H1 (cell line): ENCODE data around the gene NCOA1. TPM values are rescaled to one million over a fixed set of nuclear protein-coding genes. Genes with fewer than 3 reads are reported as not detected.

ENCODE experiments used
- CTCF ChIA-PET: fragments of 300-600 bp; sonication (Branson Sonifier 250); formaldehyde crosslinking; loops from one replicate; lab custom pipeline; 2021; ENCODE audit not compliant: partially characterized antibody; lab: Charles Lee
- POLR2A ChIA-PET: fragments of 300-600 bp; sonication (Branson Sonifier 250); formaldehyde crosslinking; loops from one replicate; lab custom pipeline; 2021; ENCODE audit warnings: inconsistent platforms; ENCODE audit not compliant: partially characterized antibody; lab: Charles Lee
- DNase-seq, 2 experiments: peaks; one replicate each; pipeline versions ENCODE4 v3.0.0 to v3.0.0-alpha.2; 2010 to 2022; ENCODE audit warnings: low spot score in 2 of 2, low read depth in 1 of 2, mixed read lengths in 1 of 2
- FAIRE-seq: peaks from 2 replicates; lab custom pipeline; 2011; peaks lifted over from hg19 to GRCh38; lab: Jason Lieb, UNC
- H2AFZ ChIP-seq: 2 replicates; pipeline ENCODE4 v1.8.1; 2012; ENCODE audit warnings: low read length, inconsistent platforms
- H2AK5ac ChIP-seq: 2 replicates; pipeline ENCODE4 v1.6.1; 2013; ENCODE audit warnings: low read depth, low read length
- H2BK120ac ChIP-seq: replicated peaks from 2 replicates; pipeline ENCODE3; 2013; ENCODE audit warnings: low read depth, low read length, inconsistent platforms
- H2BK12ac ChIP-seq: 2 replicates; pipeline ENCODE4 v1.6.1; 2013; ENCODE audit warnings: low read depth, low read length
- H2BK15ac ChIP-seq: 2 replicates; pipeline ENCODE4 v1.6.1; 2013; ENCODE audit warnings: low read length
- H2BK20ac ChIP-seq: 2 replicates; pipeline ENCODE4 v1.6.1; 2013; ENCODE audit warnings: low read length
- H2BK5ac ChIP-seq: 2 replicates; pipeline ENCODE4 v1.6.1; 2013; ENCODE audit warnings: low read depth, low read length
- H3K14ac ChIP-seq: 2 replicates; pipeline ENCODE4 v1.6.1; 2013; ENCODE audit warnings: inconsistent platforms; ENCODE audit not compliant: insufficient read length
- H3K18ac ChIP-seq: 2 replicates; pipeline ENCODE4 v1.6.1; 2013; ENCODE audit warnings: low read length; ENCODE audit errors: extremely low read depth
- H3K23ac ChIP-seq: 2 replicates; pipeline ENCODE4 v1.6.1; 2013; ENCODE audit warnings: inconsistent platforms; ENCODE audit not compliant: insufficient read length
- H3K23me2 ChIP-seq: 2 replicates; pipeline ENCODE4 v1.6.1; 2013; ENCODE audit warnings: low read depth, low read length
- H3K27ac ChIP-seq: 2 replicates; pipeline ENCODE4 v1.6.1; 2011; ENCODE audit warnings: low read depth, low read length, inconsistent platforms
- H3K27me3 ChIP-seq, 4 experiments: replicated peaks in 1 of 4; 1 replicate in 1 of 4; 2 replicates in 3 of 4; pipeline versions ENCODE4 v1.6.1 to v1.8.1; 2011 to 2013; ENCODE audit warnings: low read length in 3 of 4, mild to moderate bottlenecking in 3 of 4, inconsistent platforms in 2 of 4, mixed read lengths in 2 of 4, moderate library complexity in 1 of 4; ENCODE audit not compliant: control insufficient read depth in 3 of 4, insufficient read depth in 3 of 4; ENCODE audit errors: extremely low read depth in 1 of 4
- H3K36me3 ChIP-seq, 4 experiments: 2 replicates each; pipeline versions ENCODE4 v1.6.1 to v1.8.1; 2011 to 2013; ENCODE audit warnings: mild to moderate bottlenecking in 4 of 4, low read length in 3 of 4, moderate library complexity in 2 of 4, control low read depth in 1 of 4, inconsistent platforms in 1 of 4; ENCODE audit not compliant: insufficient read depth in 4 of 4, control insufficient read depth in 2 of 4
- H3K4ac ChIP-seq: replicated peaks from 2 replicates; pipeline ENCODE3; 2013; ENCODE audit warnings: low read length, low read depth, mixed read lengths, inconsistent platforms; ENCODE audit not compliant: insufficient read length
- H3K4me1 ChIP-seq, 4 experiments: replicated peaks in 1 of 4; 1 replicate in 1 of 4; 2 replicates in 3 of 4; pipeline versions ENCODE4 v1.6.1 to v1.8.1; 2011 to 2013; ENCODE audit warnings: low read length in 3 of 4, inconsistent platforms in 2 of 4, mixed read lengths in 1 of 4; ENCODE audit not compliant: insufficient read depth in 4 of 4, control insufficient read depth in 3 of 4
- H3K4me2 ChIP-seq, 2 experiments: 2 replicates each; pipeline versions ENCODE4 v1.6.1 to v1.8.1; 2011 to 2013; ENCODE audit warnings: low read depth in 2 of 2, low read length in 2 of 2, control low read depth in 1 of 2, inconsistent platforms in 1 of 2, mild to moderate bottlenecking in 1 of 2; ENCODE audit not compliant: insufficient read depth in 1 of 2
- H3K4me3 ChIP-seq, 4 experiments: fragments of 200-600, 300-600 bp in 1 of 4; sonication (generic), shearing (Covaris generic), sonication (Bioruptor Twin) in 1 of 4; 2 replicates each; pipeline versions ENCODE4 v1.5.1 to v1.8.1; 2011 to 2016; ENCODE audit warnings: low read length in 4 of 4, low read depth in 3 of 4, control low read depth in 2 of 4, inconsistent platforms in 2 of 4, mild to moderate bottlenecking in 2 of 4, mixed read lengths in 1 of 4, moderate library complexity in 1 of 4; ENCODE audit not compliant: insufficient read depth in 2 of 4; ENCODE audit errors: extremely low read depth in 1 of 4
- H3K56ac ChIP-seq: replicated peaks from 2 replicates; pipeline ENCODE3; 2013; ENCODE audit warnings: low read depth, mild to moderate bottlenecking, mixed read lengths, low read length, inconsistent platforms; ENCODE audit not compliant: insufficient read length
- H3K79me1 ChIP-seq: 2 replicates; pipeline ENCODE4 v1.6.1; 2013; ENCODE audit warnings: low read depth, low read length, control low read depth
- H3K79me2 ChIP-seq, 2 experiments: 2 replicates each; pipeline versions ENCODE4 v1.6.1 to v1.8.1; 2012 to 2013; ENCODE audit warnings: low read length in 2 of 2, mild to moderate bottlenecking in 2 of 2, inconsistent platforms in 1 of 2; ENCODE audit not compliant: insufficient read depth in 2 of 2, control insufficient read depth in 1 of 2
- H3K9ac ChIP-seq, 4 experiments: replicated peaks in 1 of 4; 1 replicate in 1 of 4; 2 replicates in 3 of 4; pipeline versions ENCODE4 v1.6.1 to v1.8.1; 2011 to 2013; ENCODE audit warnings: low read depth in 3 of 4, low read length in 3 of 4, control low read depth in 2 of 4, mild to moderate bottlenecking in 2 of 4, moderate library complexity in 2 of 4, inconsistent platforms in 1 of 4; ENCODE audit errors: extremely low read depth in 1 of 4
- H3K9me3 ChIP-seq, 2 experiments: 2 replicates each; pipeline versions ENCODE4 v1.6.1 to v1.8.1; 2012 to 2013; ENCODE audit warnings: mild to moderate bottlenecking in 2 of 2, moderate library complexity in 2 of 2, control low read depth in 1 of 2, inconsistent platforms in 1 of 2, low read depth in 1 of 2, low read length in 1 of 2, mixed read lengths in 1 of 2; ENCODE audit not compliant: insufficient read depth in 2 of 2
- H4K20me1 ChIP-seq, 2 experiments: replicated peaks in 1 of 2; 2 replicates each; pipeline versions ENCODE3 to v1.8.1; 2011 to 2013; ENCODE audit warnings: inconsistent platforms in 2 of 2, low read length in 2 of 2, mild to moderate bottlenecking in 1 of 2; ENCODE audit not compliant: insufficient read depth in 2 of 2, control insufficient read depth in 1 of 2
- H4K5ac ChIP-seq: 2 replicates; pipeline ENCODE4 v1.6.1; 2013; ENCODE audit warnings: low read length, low read depth, mixed read lengths, inconsistent platforms; ENCODE audit not compliant: insufficient read length
- H4K8ac ChIP-seq: 2 replicates; pipeline ENCODE4 v1.8.0; 2013; ENCODE audit warnings: mild to moderate bottlenecking, moderate library complexity, low read length, inconsistent platforms; ENCODE audit not compliant: insufficient read depth; ENCODE audit errors: extremely low read depth
- H4K91ac ChIP-seq: replicated peaks from 2 replicates; pipeline ENCODE3; 2013; ENCODE audit warnings: low read length, mixed read lengths, inconsistent platforms; ENCODE audit not compliant: insufficient read length
- ASH2L ChIP-seq: fragments of 200-600, 300-600 bp; sonication (generic); IDR thresholded peaks from one replicate; pipeline ENCODE4 v1.7.1; 2017; ENCODE audit warnings: low read length
- BRCA1 ChIP-seq: IDR thresholded peaks from 2 replicates; pipeline ENCODE4 v1.6.1; 2012; ENCODE audit warnings: low read depth, low read length, improper control_type of control experiment
- CEBPB ChIP-seq: IDR thresholded peaks from 2 replicates; pipeline ENCODE4 v1.6.1; 2012; ENCODE audit warnings: low read depth, low read length
- CTBP2 ChIP-seq: IDR thresholded peaks from 2 replicates; pipeline ENCODE4 v1.7.0; 2011; ENCODE audit warnings: borderline replicate concordance, mild to moderate bottlenecking, moderate library complexity, mixed read lengths, low read length; ENCODE audit not compliant: insufficient read depth, insufficient read length
- EGR1 ChIP-seq: IDR thresholded peaks from 2 replicates; pipeline ENCODE4 v1.6.1; 2011; ENCODE audit warnings: low read depth, low read length, borderline replicate concordance
- EP300 ChIP-seq, 2 experiments: IDR thresholded peaks; 1 replicate in 1 of 2; 2 replicates in 1 of 2; pipeline ENCODE4 v1.6.1; 2011 to 2012; ENCODE audit warnings: low read depth in 2 of 2, low read length in 2 of 2, mild to moderate bottlenecking in 2 of 2, borderline replicate concordance in 1 of 2, inconsistent platforms in 1 of 2, moderate library complexity in 1 of 2
- HDAC2 ChIP-seq, 2 experiments: fragments of 300-600 bp in 1 of 2; sonication (generic) in 1 of 2; IDR thresholded peaks; 2 replicates each; pipeline ENCODE4 v1.6.1; 2011 to 2012; ENCODE audit warnings: low read depth in 2 of 2, low read length in 2 of 2, mild to moderate bottlenecking in 2 of 2, moderate library complexity in 2 of 2, borderline replicate concordance in 1 of 2, inconsistent platforms in 1 of 2
- HDAC6 ChIP-seq: IDR thresholded peaks from one replicate; pipeline ENCODE4 v1.7.1; 2012; ENCODE audit warnings: low read depth, mild to moderate bottlenecking, inconsistent platforms, low read length, moderate library complexity
- KDM1A ChIP-seq: fragments of 200-600, 300-600 bp; sonication (generic); IDR thresholded peaks from 2 replicates; pipeline ENCODE4 v1.7.1; 2016; ENCODE audit warnings: mild to moderate bottlenecking, low read length, borderline replicate concordance
- KDM5A ChIP-seq: fragments of 200-600 bp; IDR thresholded peaks from 2 replicates; pipeline ENCODE4 v1.7.1; 2012; ENCODE audit warnings: mild to moderate bottlenecking, low read length, inconsistent platforms, mixed read lengths
- MAFK ChIP-seq: IDR thresholded peaks from 2 replicates; pipeline ENCODE4 v1.6.1; 2012; ENCODE audit warnings: low read depth, mild to moderate bottlenecking, improper control_type of control experiment, low read length
- RFX5 ChIP-seq: IDR thresholded peaks from 2 replicates; pipeline ENCODE4 v1.6.1; 2011; ENCODE audit warnings: low read depth, low read length, improper control_type of control experiment, borderline replicate concordance
- SIX5 ChIP-seq: IDR thresholded peaks from 2 replicates; pipeline ENCODE4 v1.6.1; 2011; ENCODE audit warnings: mild to moderate bottlenecking, low read depth, low read length
- SP4 ChIP-seq: IDR thresholded peaks from 2 replicates; pipeline ENCODE4 v1.6.1; 2012; ENCODE audit warnings: low read length, inconsistent platforms
- TAF1 ChIP-seq: IDR thresholded peaks from 2 replicates; pipeline ENCODE4 v1.6.1; 2011; ENCODE audit warnings: mild to moderate bottlenecking, low read depth, low read length
- TBP ChIP-seq: IDR thresholded peaks from 2 replicates; pipeline ENCODE4 v1.6.1; 2011; ENCODE audit warnings: low read depth, low read length, improper control_type of control experiment
- ZNF274 ChIP-seq: IDR thresholded peaks from 2 replicates; pipeline ENCODE4 v1.7.0; 2012; ENCODE audit warnings: low read length, borderline replicate concordance; ENCODE audit errors: extremely low read depth
- polyA plus RNA-seq, 7 experiments: library from polyadenylated mRNA; depleted of rRNA in 3 of 7; stranded (reverse) in 5 of 7; unstranded in 2 of 7; fragments of >200 nt in 5 of 7; fragments of 200-250 nt in 2 of 7; gene quantifications; 1 replicate in 5 of 7; 2 replicates in 1 of 7; 4 replicates in 1 of 7; pipeline versions ENCODE4 v1.2.1 to v1.2.3, GENCODE V29; 2011 to 2013; ENCODE audit warnings: missing spikeins in 2 of 7, mixed read lengths in 2 of 7
- total RNA-seq: library from RNA; stranded (reverse); fragmentation: NEBNext Ultra II Directional; extraction: Animal tissue kit (Norgen Biotek cat#: 25700); gene quantifications from 2 replicates; pipeline ENCODE4 v1.2.1, GENCODE V29; 2021

The NCOA1 gene
- total and polyA plus RNA-seq, 2 of the 8 experiments (the other 6 are each of a cell fraction or from before 2014, with no cell fraction given): 12.8 to 17.9 TPM

- Histone ChIP-seq H3K18ac (no peak overlapping the region), H2BK12ac (no peak overlapping the region), H3K14ac (no peak overlapping the region), H3K4ac (no peak overlapping the region), H3K4me3 (no peak overlapping the region), H3K9me3 (no peaks in the 10 kb centered on the region), H3K4me1 (no peaks in the 10 kb centered on the region), H3K27me3 (no peaks in the 10 kb centered on the region), H3K36me3 (no peaks in the 10 kb centered on the region), H4K8ac (no peak overlapping the region), H3K4me2 (no peak overlapping the region), H2BK15ac (no peak overlapping the region), H3K23me2 (no peaks in the 10 kb centered on the region; the same call in 1 of the 2 replicates), H3K79me2 (no peaks in the 10 kb centered on the region; a peak in 1 of 4 replicates), H2AFZ (no peak overlapping the region), H4K20me1 (no peaks in the 10 kb centered on the region), H3K56ac (no peak overlapping the region), H2BK120ac (no peak overlapping the region), H4K91ac (no peak overlapping the region), H3K9ac (no peak overlapping the region), H3K79me1 (no peaks in the 10 kb centered on the region), H3K23ac (no peak overlapping the region), H2AK5ac (no peak overlapping the region), H2BK20ac (no peak overlapping the region), H2BK5ac (no peak overlapping the region), H4K5ac (no peak overlapping the region), H3K27ac (no peak overlapping the region)
- no peak for DNase-seq
- ChIA-PET POLR2A (no interaction called here), CTCF (interaction anchor here (0.7 to 1.0 kb wide), 2 partner anchors 9 to 132 kb away, joined by 3 to 4 read pairs; no protein-coding TSS in a partner anchor)
- no peak for FAIRE-seq
- TF ChIP-seq HDAC2 (IDR thresholded peaks at IDR 0.05; ENCODE audit: borderline replicate concordance in 1 of 2, low read depth in 2 of 2, low read length in 2 of 2) (no peak), CTBP2 (no peak), ZNF274 (no peak), MAFK (no peak), CEBPB (no peak), KDM5A (no peak), EP300 (IDR thresholded peaks at IDR 0.05; ENCODE audit: borderline replicate concordance in 1 of 2, low read depth in 2 of 2, low read length in 2 of 2) (no peak), SIX5 (no peak), RFX5 (no peak), SP4 (no peak), BRCA1 (no peak), KDM1A (no peak), TBP (no peak), EGR1 (no peak), ASH2L (no peak), HDAC6 (no peak), TAF1 (no peak)
Observed at GRCh38 chr2:24541621-24542020, 50.6 kb downstream of the NCOA1 start.
